AG04449 (cell line): ENCODE results near the gene MYO1F.
"Not testable (repeated sequence)": the region's sequence is repeated elsewhere in the genome, so short reads cannot be mapped to it uniquely, and the experiment has no call there.

Source experiments
- CTCF ChIA-PET: fragments of 350-600 bp; formaldehyde crosslinking; extraction: SDS; loops from one replicate; lab custom pipeline; 2021; ENCODE audit warnings: antibody characterized with exemption; lab: Yijun Ruan, JAX
- POLR2A ChIA-PET: fragments of 400-600, 350-600 bp; formaldehyde crosslinking; extraction: SDS; loops from one replicate; lab custom pipeline; 2020; ENCODE audit warnings: antibody characterized with exemption, inconsistent platforms; lab: Yijun Ruan, JAX
- DNase-seq: peaks from one replicate; pipeline ENCODE4 v3.0.0-alpha.2; 2010; ENCODE audit warnings: low read depth, low spot score
- H3K4me3 ChIP-seq: 2 replicates; pipeline ENCODE4 v1.5.1; 2011; ENCODE audit warnings: low read depth, mild to moderate bottlenecking, control low read depth, low read length
- TF ChIP-seq, protein P1 (sequence below): IDR thresholded peaks from one replicate; pipeline ENCODE4 v1.5.1; 2011; ENCODE audit warnings: mild to moderate bottlenecking, moderate library complexity, low read length, control low read depth, inconsistent platforms; ENCODE audit not compliant: insufficient read depth; ENCODE audit errors: missing control alignments

The MYO1F gene

DNA sequence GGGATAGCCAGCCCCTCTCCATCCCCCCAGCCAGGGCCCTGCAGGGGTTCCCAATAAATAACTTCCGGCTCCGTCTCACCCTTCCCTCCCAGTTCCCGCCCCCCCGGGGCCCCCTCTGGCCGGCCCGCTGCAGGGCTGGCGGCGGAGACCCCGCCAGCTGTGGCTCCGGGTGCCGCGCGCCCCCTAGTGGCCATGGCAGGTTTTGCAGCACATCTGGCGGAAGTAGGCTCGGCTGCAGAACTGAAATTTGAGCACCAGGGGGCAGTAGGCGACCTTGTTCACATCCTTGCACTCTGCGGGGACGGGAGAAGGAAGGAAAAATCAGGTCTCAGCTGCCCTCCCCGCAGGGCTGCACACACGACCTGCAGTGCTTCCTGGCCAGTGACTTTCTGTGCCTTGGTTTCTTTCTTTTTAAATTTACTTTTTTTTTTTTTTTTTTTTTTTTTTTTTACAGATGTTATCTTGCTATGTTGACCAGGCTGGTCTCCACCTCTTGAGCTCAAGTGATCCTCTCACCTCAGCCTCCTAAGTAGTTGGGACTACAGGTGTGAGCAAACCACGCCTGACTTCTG, 3.6 kb upstream of the MYO1F start:
- no peak for DNase-seq
- TF ChIP-seq, protein P1, sequence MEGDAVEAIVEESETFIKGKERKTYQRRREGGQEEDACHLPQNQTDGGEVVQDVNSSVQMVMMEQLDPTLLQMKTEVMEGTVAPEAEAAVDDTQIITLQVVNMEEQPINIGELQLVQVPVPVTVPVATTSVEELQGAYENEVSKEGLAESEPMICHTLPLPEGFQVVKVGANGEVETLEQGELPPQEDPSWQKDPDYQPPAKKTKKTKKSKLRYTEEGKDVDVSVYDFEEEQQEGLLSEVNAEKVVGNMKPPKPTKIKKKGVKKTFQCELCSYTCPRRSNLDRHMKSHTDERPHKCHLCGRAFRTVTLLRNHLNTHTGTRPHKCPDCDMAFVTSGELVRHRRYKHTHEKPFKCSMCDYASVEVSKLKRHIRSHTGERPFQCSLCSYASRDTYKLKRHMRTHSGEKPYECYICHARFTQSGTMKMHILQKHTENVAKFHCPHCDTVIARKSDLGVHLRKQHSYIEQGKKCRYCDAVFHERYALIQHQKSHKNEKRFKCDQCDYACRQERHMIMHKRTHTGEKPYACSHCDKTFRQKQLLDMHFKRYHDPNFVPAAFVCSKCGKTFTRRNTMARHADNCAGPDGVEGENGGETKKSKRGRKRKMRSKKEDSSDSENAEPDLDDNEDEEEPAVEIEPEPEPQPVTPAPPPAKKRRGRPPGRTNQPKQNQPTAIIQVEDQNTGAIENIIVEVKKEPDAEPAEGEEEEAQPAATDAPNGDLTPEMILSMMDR, result peak; percentile 99
- H3K4me3 ChIP-seq, result no peak overlapping the region
- CTCF ChIA-PET, result interaction anchor here (0.6 to 8.4 kb wide), 48 partner anchors 6 to 475 kb away, joined by 3 to 145 read pairs (median 5); partner anchors contain the start of genes MARCHF2, NFILZ and ZNF414
- POLR2A ChIA-PET, result interaction anchor here (0.6 kb wide), 1 partner anchor 10 kb away, joined by 3 read pairs; no protein-coding TSS in a partner anchor

DNA sequence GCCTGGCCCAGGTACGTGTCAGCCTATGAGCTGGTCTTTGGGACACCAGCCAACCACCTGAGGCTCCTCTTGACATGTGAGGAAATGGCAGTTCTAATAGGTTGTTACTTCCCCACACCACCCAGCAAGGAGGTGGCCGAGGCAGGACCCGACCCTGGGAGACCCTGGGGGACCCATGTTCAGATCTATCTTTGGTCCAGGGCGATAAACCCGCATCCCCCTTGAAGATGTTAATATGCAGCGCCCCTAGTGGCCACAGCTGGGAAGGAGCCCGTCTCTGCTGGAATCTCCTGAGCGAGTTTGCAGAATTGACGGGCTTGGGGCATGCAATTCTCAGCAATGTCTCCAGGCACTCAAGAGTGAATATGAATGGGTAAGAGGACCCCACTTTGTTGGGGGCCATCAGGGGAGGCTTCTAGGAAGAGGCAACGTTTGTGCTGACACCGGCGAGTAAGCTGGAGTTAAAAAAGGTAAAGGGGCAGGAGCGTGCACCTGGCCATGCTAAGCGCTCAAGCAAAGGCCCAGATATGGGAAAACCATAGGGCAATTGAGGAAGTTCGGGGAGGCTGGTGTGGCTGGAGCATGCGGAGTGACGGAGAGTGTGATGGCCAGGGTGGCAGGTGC, 1.5 kb upstream of the MYO1F start:
- H3K4me3 ChIP-seq, result no peak overlapping the region
- no peak for DNase-seq
- ChIA-PET POLR2A (interaction anchor here (1.0 to 1.2 kb wide), 2 partner anchors 13 to 19 kb away, joined by 3 read pairs; no protein-coding TSS in a partner anchor), CTCF (interaction anchor here (1.0 to 8.4 kb wide), 40 partner anchors 8 to 626 kb away, joined by 3 to 145 read pairs (median 5); partner anchors contain the start of genes MARCHF2, NDUFA7, RPS28 and ZNF414)
- TF ChIP-seq, protein P1, result peak; percentile 93

DNA sequence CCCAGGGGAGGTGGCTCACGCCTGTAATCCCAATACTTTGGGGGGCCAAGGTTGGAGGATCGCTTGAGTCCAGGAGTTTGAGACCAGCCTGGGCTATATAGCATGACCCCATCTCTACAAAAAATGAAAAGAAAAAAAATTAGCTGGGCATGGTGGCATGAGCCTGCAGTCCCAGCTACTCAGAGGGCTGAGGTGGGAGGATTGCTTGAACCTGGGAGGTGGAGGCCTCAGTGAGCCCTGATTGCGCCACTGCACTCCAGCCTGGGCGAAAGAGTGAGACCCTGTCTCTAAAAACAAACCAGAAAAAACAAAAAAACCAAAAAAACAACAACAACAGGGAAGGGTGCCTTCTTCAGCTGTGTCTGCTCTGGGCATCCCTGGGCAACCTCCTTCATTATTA, 499 bp upstream of the MYO1F start:
- DNase-seq, result no peak
- TF ChIP-seq, protein P1, result no peak
- H3K4me3 ChIP-seq, result no peak overlapping the region
- CTCF ChIA-PET, result interaction anchor here (0.6 to 8.4 kb wide), 21 partner anchors 9 to 310 kb away, joined by 3 to 145 read pairs (median 5); partner anchors contain the start of gene MARCHF2
- POLR2A ChIA-PET, result no interaction called here

DNA sequence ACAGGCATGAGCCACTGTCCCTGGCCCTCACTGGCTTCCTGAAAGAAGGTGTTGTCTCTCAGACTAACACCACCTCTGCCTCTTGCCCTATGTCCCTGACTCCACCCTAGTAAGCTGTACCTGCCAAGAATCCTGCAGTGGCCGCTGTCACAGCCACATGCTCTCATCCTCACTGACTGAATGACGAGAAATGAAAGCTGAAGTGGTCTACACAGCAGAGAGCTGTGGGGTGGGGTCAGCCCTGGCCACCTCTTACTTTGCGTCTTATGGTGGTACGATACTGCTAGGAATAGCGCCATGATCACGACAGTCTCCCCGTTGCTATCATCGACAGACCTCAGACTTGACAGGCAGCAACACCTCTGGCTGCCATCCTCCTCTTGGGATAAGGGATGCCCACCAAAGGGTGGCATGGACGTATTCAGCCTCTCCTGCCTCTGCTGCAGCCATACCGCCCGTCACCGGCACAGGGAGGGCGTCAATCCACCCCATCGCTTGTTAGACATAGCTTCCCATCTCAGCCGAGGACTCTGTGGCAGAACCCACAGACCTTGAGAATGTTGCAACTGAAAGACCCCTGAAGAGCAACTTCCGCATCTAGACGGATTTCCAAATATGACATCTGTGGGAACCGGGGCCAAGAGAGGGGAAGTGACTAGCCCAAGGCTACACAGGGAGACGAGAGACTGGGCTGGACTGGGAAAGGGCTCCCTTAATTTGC, 809 bp downstream of the MYO1F start:
- no peak for DNase-seq
- ChIA-PET CTCF (interaction anchor here (1.0 to 8.4 kb wide), 9 partner anchors 8 to 229 kb away, joined by 3 to 145 read pairs (median 5); no protein-coding TSS in a partner anchor), POLR2A (interaction anchor here (0.8 kb wide), 1 partner anchor 10 kb away, joined by 6 read pairs; no protein-coding TSS in a partner anchor)
- no peak overlapping the region for H3K4me3 ChIP-seq
- TF ChIP-seq, protein P1, result no peak

DNA sequence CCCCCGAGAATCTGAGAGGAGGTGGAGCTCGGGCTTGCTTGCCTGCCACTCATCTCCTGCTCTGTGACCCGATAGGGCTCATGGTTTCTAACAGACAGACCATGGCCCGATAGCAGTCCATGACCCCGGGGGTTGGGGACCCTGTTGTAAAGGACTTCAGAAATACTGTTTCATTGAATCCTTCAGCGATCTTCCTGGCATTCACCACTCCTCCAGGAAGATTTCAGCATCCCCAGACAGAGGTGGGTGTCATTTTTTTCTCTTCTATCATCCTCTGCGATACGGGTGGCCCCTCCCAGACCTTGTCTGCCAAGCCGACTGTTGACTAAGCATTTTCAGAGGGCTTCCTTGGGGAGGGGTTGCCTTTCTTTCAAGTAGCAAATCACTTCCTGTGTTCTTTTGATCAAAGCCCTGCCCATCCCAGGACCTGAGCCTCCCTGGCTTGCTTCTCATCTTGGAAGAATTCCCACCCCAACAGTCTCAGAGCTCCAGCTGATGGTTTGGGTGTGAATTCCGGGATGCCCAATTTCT, 1.7 kb downstream of the MYO1F start:
- POLR2A ChIA-PET, result no interaction called here
- TF ChIP-seq, protein P1, result no peak
- DNase-seq, result no peak
- CTCF ChIA-PET, result interaction anchor here (1.0 to 8.4 kb wide), 8 partner anchors 10 to 228 kb away, joined by 3 to 145 read pairs (median 4); no protein-coding TSS in a partner anchor
- no peak overlapping the region for H3K4me3 ChIP-seq

DNA sequence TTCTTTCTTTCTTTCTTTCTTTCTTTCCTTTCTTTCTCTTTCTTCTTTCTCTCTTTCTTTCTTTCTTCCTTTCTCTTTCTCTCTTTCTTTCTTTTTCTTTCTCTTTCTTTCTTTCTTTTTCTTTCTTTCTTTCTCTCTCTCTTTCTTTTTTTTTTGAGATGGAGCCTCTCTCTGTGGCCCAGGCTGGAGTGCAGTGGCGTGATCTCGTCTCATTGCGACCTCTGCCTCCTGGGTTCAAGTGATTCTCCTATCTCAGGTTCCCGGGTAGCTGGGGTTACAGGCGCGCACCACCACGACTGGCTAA, 2.7 kb downstream of the MYO1F start:
- DNase-seq, H3K4me3 ChIP-seq, POLR2A ChIA-PET: not testable (repeated sequence)
- CTCF ChIA-PET, result interaction anchor here (1.2 to 8.4 kb wide), 3 partner anchors 11 to 221 kb away, joined by 3 to 85 read pairs (median 10); no protein-coding TSS in a partner anchor
